Activated CD8-positive, alpha-beta T cell treated with anti-CD3 and anti-CD28 coated beads, Interleukin-2, amount 10 ng/mL, durations not matched to agents 7 days and 5 days (primary cell): ENCODE data around the gene OSBPL1A. TPM values are rescaled to one million over a fixed set of nuclear protein-coding genes. Genes with fewer than 3 reads are reported as not detected.

Experiments used
- ATAC-seq: fragments of 150-1000 bp; cut with Tn5 transposase; one replicate; pipeline ENCODE4 v1.10.0; 2021; ENCODE audit warnings: moderate library complexity
- CTCF ChIA-PET: fragments of 350-600 bp; sonication (Branson Sonifier 250); formaldehyde crosslinking; loops from one replicate; lab custom pipeline; 2021; ENCODE audit warnings: antibody characterized with exemption; lab: Charles Lee
- POLR2A ChIA-PET: fragments of 350-600 bp; sonication (Branson Sonifier 250); formaldehyde crosslinking; loops from one replicate; lab custom pipeline; 2021; ENCODE audit warnings: antibody characterized with exemption; lab: Charles Lee
- DNase-seq: peaks from one replicate; pipeline ENCODE4 v3.0.0-alpha.2; 2020
- H3K27ac Mint-ChIP-seq: one replicate; pipeline ENCODE4 v1.8.0; 2021; ENCODE audit warnings: mild to moderate bottlenecking, mixed read lengths
- H3K27me3 Mint-ChIP-seq: one replicate; pipeline ENCODE4 v1.8.0; 2021; ENCODE audit warnings: low read depth, mixed read lengths
- H3K36me3 Mint-ChIP-seq: one replicate; pipeline ENCODE4 v1.8.0; 2021; ENCODE audit warnings: low read depth, mixed read lengths
- H3K4me1 Mint-ChIP-seq: one replicate; pipeline ENCODE4 v1.8.0; 2021; ENCODE audit warnings: low read depth, mixed read lengths
- H3K4me3 Mint-ChIP-seq: one replicate; pipeline ENCODE4 v1.8.0; 2021; ENCODE audit warnings: mild to moderate bottlenecking, mixed read lengths
- H3K9me3 Mint-ChIP-seq: one replicate; pipeline ENCODE4 v1.8.0; 2022; ENCODE audit warnings: mixed read lengths; ENCODE audit not compliant: insufficient read depth
- total RNA-seq, 2 experiments: library from RNA; stranded (reverse); gene quantifications; one replicate each; pipeline ENCODE4 v1.2.3, GENCODE V29; 2021

The OSBPL1A gene
- total RNA-seq, 2 experiments from 2014 or later: 0.58 to 0.99 TPM

DNA sequence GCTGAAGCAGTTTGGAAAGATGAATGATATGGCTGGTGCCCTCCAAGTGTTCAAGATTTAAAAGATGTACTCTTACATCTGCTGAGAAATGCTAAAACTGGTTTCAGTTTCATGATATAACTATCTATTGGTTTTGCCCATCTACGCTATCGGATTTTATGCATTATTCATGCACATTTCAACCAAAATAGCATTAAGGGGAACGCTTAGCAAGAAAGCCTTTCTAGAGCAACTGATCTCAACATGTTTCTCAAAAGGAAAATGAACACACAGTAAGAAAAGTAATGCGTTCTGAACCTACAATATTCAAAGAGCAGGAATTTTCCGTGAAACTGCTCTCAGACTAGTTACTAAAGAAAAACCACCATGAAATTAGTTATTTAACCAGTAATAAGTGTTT, 164.8 kb downstream of the OSBPL1A start:
- H3K27ac Mint-ChIP-seq: no peak overlapping the region
- peaks cover 2% of the 10 kb centered on the region for H3K27me3 Mint-ChIP-seq
- ATAC-seq: no peak
- DNase-seq: no peak
- no peaks in the 10 kb centered on the region for H3K36me3 Mint-ChIP-seq
- no peak overlapping the region for H3K4me3 Mint-ChIP-seq
- no peaks in the 10 kb centered on the region for H3K9me3 Mint-ChIP-seq
- ChIA-PET CTCF (no interaction called here), POLR2A (no interaction called here)
- no peaks in the 10 kb centered on the region for H3K4me1 Mint-ChIP-seq

DNA sequence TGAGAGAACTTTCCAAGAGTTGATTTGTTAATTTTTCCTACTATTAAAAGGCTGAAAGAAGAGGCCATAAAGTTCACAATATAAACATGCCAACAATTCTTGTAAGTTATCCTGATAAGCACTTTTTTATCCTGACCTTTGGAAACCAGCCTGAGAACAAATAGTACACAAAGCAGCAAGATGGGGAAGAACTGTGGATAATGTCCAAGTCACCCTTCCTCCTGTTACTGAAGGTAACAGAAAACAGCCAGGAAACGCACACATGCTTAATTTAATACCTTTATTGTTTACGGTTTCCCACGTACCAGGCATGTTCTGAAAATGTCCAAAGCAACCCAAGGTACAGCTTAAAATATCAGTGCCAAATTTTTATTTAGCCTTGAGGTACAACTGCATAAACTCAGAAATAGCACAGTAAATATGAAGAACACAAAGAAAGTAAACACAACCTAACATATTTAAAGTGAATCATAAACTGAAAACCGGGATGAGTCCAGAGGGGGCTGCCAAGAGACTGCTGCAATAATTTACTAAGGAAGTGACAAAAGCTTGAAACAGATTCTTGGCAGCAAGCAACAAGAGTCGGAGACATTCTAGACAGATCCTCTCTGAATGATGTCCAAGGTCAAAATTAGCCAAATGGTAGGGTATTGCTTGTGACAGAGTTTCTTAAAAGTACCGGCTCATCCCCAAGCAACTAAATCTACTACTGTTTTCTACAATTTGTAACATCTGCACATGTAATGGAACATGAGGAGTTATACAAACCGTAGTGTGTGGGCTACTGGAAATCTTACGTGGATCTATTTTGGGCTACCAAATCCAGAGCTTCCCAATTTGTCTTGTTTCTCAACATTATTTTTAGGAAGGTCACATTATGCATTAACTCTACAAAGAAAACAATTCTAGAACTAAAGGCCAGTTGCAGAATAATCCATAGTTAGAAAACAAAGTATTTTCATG, 165.6 kb downstream of the OSBPL1A start:
- CTCF ChIA-PET: no interaction called here
- peaks cover 2% of the 10 kb centered on the region for H3K27me3 Mint-ChIP-seq
- no peaks in the 10 kb centered on the region for H3K36me3 Mint-ChIP-seq

DNA sequence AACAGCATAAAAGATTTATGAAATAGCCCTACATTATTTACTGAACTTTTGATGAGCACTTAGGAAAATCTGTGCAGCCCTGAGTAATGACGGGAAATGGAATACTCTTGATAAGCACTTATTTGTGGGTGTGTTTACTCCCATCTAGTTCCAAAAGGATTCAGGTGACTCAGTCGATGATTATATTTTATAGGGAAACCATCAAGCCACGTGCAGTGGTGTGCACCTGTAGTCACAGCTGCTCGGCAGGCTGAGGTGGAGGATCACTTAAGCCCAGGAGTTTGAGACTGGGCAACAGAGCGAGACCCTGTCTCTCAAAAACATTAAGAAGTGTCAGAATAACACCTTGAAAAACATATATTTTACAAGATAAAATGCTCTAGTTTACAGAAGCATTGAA, 166.9 kb downstream of the OSBPL1A start:
- Mint-ChIP-seq H3K4me3 (no peak overlapping the region), H3K36me3 (no peaks in the 10 kb centered on the region), H3K4me1 (no peaks in the 10 kb centered on the region), H3K9me3 (no peaks in the 10 kb centered on the region), H3K27ac (no peak overlapping the region), H3K27me3 (peaks cover 2% of the 10 kb centered on the region)
- no peak for DNase-seq
- ChIA-PET POLR2A (no interaction called here), CTCF (no interaction called here)
- no peak for ATAC-seq

More for the DNA sequence above, 165.6 kb downstream of the OSBPL1A start:
- no peak for ATAC-seq
- DNase-seq: no peak
- Mint-ChIP-seq H3K9me3 (no peaks in the 10 kb centered on the region), H3K4me3 (no peak overlapping the region), H3K4me1 (no peaks in the 10 kb centered on the region), H3K27ac (no peak overlapping the region)
- POLR2A ChIA-PET: no interaction called here

DNA sequence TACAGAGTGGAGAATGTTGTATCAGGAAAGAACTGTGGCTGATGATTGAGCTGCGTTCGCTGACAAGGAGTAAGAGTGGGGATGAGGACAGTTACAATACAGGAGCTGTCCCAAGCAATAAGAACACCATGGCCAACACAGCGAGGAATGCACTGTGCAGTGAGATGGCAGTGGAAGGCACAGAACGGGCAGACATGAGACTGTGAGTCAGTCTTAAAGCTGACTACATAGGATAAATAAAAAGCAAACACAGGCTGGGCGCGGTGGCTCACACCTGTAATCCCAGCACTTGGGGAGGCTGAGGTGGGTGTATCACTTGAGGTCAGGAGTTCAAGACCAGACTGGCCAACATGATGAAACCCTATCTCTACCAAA, 169.0 kb downstream of the OSBPL1A start:
- no peaks in the 10 kb centered on the region for H3K36me3 Mint-ChIP-seq
- peaks cover 4% of the 10 kb centered on the region for H3K27me3 Mint-ChIP-seq
- no peak overlapping the region for H3K27ac Mint-ChIP-seq
- no peaks in the 10 kb centered on the region for H3K4me1 Mint-ChIP-seq
- ATAC-seq (no peak), DNase-seq (no peak)
- H3K4me3 Mint-ChIP-seq: no peak overlapping the region
- POLR2A ChIA-PET: no interaction called here
- no peaks in the 10 kb centered on the region for H3K9me3 Mint-ChIP-seq
- CTCF ChIA-PET: no interaction called here

DNA sequence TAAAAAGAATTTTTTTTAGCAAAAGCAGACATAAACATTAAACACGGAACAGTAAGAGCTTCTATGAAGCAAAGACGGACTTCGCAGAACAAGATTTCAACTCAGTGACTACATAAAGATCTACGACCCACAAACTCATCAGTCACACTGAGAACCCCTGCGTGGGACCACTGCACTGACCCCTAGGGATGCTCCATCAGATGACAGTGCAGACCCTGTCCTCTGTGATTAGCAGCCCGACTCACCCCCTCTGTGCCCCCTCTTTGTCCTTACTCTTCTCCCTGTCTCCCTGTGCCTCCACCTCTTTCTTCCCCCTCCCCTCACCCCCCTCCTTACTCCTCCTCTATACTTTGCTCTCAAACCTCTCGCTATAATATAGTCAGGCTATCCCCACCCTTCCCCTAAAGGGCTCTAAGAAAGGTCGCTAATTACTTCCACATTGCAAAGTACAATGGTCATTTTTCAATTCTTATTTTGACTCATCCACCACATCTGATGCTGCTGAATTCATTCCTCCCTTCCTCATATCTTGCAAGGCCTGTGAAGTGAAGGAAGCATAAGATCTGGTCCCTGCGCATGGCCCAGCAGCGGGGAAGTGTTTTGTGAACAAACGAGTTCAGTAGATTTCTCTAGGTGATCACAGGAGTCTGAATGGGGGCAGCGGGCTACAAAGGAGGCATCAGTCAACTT, 169.5 kb downstream of the OSBPL1A start:
- DNase-seq (no peak), ATAC-seq (no peak)
- H3K27me3 Mint-ChIP-seq: peaks cover 5% of the 10 kb centered on the region
- no peaks in the 10 kb centered on the region for H3K4me1 Mint-ChIP-seq
- H3K9me3 Mint-ChIP-seq: no peaks in the 10 kb centered on the region
- ChIA-PET CTCF (no interaction called here), POLR2A (no interaction called here)
- H3K27ac Mint-ChIP-seq: no peak overlapping the region
- H3K36me3 Mint-ChIP-seq: no peaks in the 10 kb centered on the region
- H3K4me3 Mint-ChIP-seq: no peak overlapping the region

DNA sequence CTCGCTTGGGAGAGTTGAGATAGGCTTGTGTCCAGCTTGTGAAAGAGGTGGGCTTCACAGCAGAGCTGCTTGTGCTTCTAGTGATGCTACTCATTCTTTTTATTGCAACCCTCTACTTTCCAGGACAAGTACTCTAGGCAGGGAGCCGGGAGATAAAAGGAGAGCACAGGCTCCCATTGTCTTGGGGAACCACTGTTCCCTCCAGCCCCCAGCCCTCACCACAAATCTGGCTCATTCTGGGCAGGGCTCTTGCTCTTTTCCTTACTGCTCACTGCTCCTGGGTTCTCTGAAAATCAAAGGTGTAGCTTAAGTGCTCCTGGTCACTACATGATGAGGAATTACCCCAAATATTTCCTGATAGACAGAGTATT, 177.3 kb downstream of the OSBPL1A start:
- H3K36me3 Mint-ChIP-seq: no peaks in the 10 kb centered on the region
- no peaks in the 10 kb centered on the region for H3K9me3 Mint-ChIP-seq
- ATAC-seq: no peak
- H3K4me3 Mint-ChIP-seq: no peak overlapping the region
- H3K27me3 Mint-ChIP-seq: peaks cover 8% of the 10 kb centered on the region
- no peaks in the 10 kb centered on the region for H3K4me1 Mint-ChIP-seq
- ChIA-PET CTCF (interaction anchor here (1.0 kb wide), 1 partner anchor 269 kb away, joined by 4 read pairs; no protein-coding TSS in a partner anchor), POLR2A (no interaction called here)
- no peak overlapping the region for H3K27ac Mint-ChIP-seq
- DNase-seq: no peak

DNA sequence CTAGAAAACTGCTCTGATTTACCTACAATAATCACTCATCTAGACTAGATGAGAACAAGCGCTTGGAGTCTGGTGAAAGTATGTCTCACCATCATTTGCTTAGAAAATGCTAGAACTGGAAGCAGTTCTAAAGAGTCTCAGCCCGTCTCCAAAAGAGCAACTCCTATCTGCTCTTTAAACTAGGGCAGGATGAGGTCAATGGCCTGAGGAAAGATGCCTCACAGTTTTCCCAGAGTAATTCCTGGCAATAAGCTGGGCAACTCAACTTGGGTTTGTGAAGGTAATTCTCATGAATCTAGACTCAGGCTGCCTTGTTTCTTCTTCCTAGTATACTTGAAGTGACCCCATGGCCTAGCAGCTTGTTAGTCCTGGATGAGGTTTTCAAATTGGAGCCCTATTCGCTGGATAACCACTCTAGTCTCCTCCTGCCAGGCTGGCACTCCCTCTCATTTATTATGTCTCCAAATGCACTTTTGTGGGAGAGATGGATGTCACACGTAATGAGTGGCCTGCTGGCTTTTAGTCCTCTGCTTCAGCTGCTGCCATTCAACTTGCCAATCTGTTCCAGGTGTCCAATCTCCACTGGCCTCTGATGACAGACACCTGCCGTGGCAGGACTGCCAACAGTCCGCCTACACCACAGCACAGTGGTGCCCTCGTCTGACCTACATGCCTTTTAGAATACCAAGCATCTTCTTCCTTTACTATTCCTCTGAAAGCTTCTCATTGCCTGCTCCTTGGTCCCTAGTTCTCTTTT, 177.9 kb downstream of the OSBPL1A start:
- Mint-ChIP-seq H3K4me1 (no peaks in the 10 kb centered on the region), H3K4me3 (no peak overlapping the region), H3K27me3 (peaks cover 7% of the 10 kb centered on the region)

DNA sequence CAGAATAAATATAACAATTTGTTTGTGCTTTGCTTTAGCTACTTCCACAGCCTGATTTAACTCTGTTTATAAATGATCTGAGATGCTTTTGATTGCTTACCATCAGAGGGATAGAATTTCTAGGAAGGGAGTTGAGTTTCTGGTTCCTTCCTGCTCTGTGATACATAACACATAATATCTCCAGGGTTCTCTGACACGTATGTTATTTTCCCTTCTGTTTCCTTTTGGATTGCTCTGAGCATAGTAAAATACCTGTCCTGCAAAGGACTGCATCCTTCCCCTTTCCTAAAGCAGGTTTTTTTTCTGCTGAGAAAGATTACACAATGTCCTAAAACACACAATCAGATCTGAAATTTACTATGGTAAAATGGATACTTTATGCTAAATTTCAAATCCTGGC, 182.7 kb downstream of the OSBPL1A start:
- H3K27me3 Mint-ChIP-seq: peaks cover 10% of the 10 kb centered on the region
- no peaks in the 10 kb centered on the region for H3K36me3 Mint-ChIP-seq
- DNase-seq (no peak), ATAC-seq (no peak)
- no peaks in the 10 kb centered on the region for H3K4me1 Mint-ChIP-seq
- ChIA-PET POLR2A (no interaction called here), CTCF (no interaction called here)
- H3K27ac Mint-ChIP-seq: no peak overlapping the region
- no peaks in the 10 kb centered on the region for H3K9me3 Mint-ChIP-seq
- no peak overlapping the region for H3K4me3 Mint-ChIP-seq

More for the DNA sequence above, 177.9 kb downstream of the OSBPL1A start:
- POLR2A ChIA-PET: no interaction called here
- Mint-ChIP-seq H3K36me3 (no peaks in the 10 kb centered on the region), H3K9me3 (no peaks in the 10 kb centered on the region), H3K27ac (no peak overlapping the region)
- CTCF ChIA-PET: interaction anchor here (1.0 kb wide), 1 partner anchor 269 kb away, joined by 4 read pairs; no protein-coding TSS in a partner anchor
- DNase-seq (no peak), ATAC-seq (no peak)

DNA sequence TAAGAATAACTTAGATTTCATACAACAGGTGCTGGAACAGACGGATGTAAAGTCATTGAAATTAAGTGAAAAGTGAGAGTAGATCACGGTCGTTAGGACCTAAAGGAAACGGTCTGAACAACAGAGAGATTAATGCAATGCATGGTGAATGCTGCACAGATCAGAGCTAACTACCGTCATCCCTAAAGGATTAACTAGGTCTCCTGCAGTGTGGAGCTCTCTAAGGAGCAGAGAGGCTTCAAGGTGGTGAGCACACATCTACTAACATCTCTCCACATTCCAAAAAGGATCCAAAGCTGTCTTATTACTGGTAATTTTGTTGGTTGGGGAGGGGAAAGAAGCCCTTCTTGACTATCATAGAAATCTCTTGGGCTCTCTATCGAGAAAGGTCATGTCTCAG, 183.5 kb downstream of the OSBPL1A start:
- Mint-ChIP-seq H3K9me3 (no peaks in the 10 kb centered on the region), H3K4me3 (no peak overlapping the region), H3K27ac (no peak overlapping the region), H3K4me1 (no peaks in the 10 kb centered on the region), H3K27me3 (peaks cover 13% of the 10 kb centered on the region), H3K36me3 (no peaks in the 10 kb centered on the region)
- ATAC-seq: no peak
- DNase-seq: no peak
- ChIA-PET POLR2A (interaction anchor here (0.8 kb wide), 1 partner anchor 495 kb away, joined by 3 read pairs; no protein-coding TSS in a partner anchor), CTCF (no interaction called here)

DNA sequence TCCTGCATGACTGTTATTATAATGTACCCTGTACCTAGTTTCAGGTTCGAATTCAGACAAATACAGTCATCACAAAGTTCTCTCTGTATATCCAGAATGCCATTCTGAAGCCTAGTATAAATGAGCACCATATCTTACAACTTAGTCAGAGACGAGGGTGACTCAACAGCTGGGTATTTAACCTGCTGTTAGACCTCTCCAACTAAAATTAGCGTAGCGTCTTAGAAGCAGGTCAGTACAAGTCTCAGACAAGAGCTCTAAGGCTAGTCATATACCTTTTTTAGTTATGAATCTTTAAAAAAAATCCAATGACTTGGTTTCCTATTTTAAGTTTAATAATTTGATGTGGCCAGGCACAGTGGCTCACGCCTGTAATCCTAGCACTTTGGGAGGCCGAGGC, 184.7 kb downstream of the OSBPL1A start:
- no peaks in the 10 kb centered on the region for H3K4me1 Mint-ChIP-seq
- no peak overlapping the region for H3K4me3 Mint-ChIP-seq
- CTCF ChIA-PET: interaction anchor here (1.2 kb wide), 1 partner anchor 36 kb away, joined by 4 read pairs; no protein-coding TSS in a partner anchor
- H3K9me3 Mint-ChIP-seq: no peaks in the 10 kb centered on the region
- H3K27ac Mint-ChIP-seq: no peak overlapping the region
- H3K36me3 Mint-ChIP-seq: no peaks in the 10 kb centered on the region
- POLR2A ChIA-PET: no interaction called here
- ATAC-seq: no peak
- no peak for DNase-seq
- H3K27me3 Mint-ChIP-seq: peaks cover 13% of the 10 kb centered on the region

DNA sequence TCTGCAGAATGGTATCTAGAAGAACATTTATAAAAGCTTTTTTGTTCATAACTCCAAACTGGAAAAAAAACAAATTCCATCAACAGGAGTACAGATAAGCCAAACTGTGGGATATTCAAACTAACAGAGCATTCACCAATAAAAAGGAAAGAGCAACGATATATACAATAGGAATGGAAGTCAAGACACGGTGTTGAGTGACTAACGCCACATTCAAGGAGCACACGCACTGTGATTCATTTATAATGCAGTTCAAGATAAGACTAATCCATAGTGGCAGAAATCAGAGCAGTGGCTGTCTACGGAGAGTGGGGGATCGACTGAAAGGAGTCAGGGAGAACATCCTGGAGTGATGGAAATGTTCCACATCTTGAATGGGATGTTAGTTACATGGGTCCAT, 188.1 kb downstream of the OSBPL1A start:
- ChIA-PET CTCF (no interaction called here), POLR2A (no interaction called here)
- Mint-ChIP-seq H3K27ac (no peak overlapping the region), H3K4me1 (no peaks in the 10 kb centered on the region), H3K36me3 (no peaks in the 10 kb centered on the region), H3K4me3 (no peak overlapping the region), H3K9me3 (no peaks in the 10 kb centered on the region), H3K27me3 (peaks cover 13% of the 10 kb centered on the region)
- DNase-seq (no peak), ATAC-seq (no peak)
